Ureter (tissue), 1 donor: Measurements from ENCODE around the gene EML1. TPM values are rescaled to one million over a fixed set of nuclear protein-coding genes. Genes with fewer than 3 reads are reported as not detected.
A peak's percentile ranks its signal among the peaks of the same experiment; 100 is the strongest.

Experiments
- DNase-seq: peaks from one replicate; pipeline ENCODE4 v3.0.0-alpha.2; 2020; ENCODE audit warnings: low spot score
- total RNA-seq: library from RNA; stranded (reverse); gene quantifications from one replicate; pipeline ENCODE4 v1.2.4, GENCODE V29; 2023
- donor health status: DM: yes; HTN: yes; CAD: no.

The EML1 gene
- 34.1 TPM for total RNA-seq

GRCh38 chr14:99793213-99794150 lies at the start of gene EML1:
TSS of gene EML1 (plus strand) at chr14:99793413. CDS start at chr14:99793477, 64 bp downstream.
- peak; percentile 80 for DNase-seq

- DNase-seq, result no peak
These were observed 48.9 kb upstream of the EML1 start for GRCh38 chr14:99744199-99744872.

- DNase-seq, result no peak
These were observed 48.4 kb upstream of the EML1 start for GRCh38 chr14:99744873-99745224.

- DNase-seq, result no peak
These were observed 47.8 kb upstream of the EML1 start for GRCh38 chr14:99745307-99745951.

GRCh38 chr14:99747167-99747566 lies 46.0 kb upstream of the EML1 start:
- no peak for DNase-seq

GRCh38 chr14:99747582-99748330 lies 45.5 kb upstream of the EML1 start:
- DNase-seq, result no peak

GRCh38 chr14:99748529-99748928 lies 44.7 kb upstream of the EML1 start:
- no peak for DNase-seq

- no peak for DNase-seq
These were observed 44.1 kb upstream of the EML1 start for GRCh38 chr14:99749142-99749541.

GRCh38 chr14:99749763-99750715 lies 43.2 kb upstream of the EML1 start:
- no peak for DNase-seq

- no peak for DNase-seq
These were observed 42.3 kb upstream of the EML1 start for GRCh38 chr14:99750746-99751450.

- no peak for DNase-seq
These were observed 41.4 kb upstream of the EML1 start for GRCh38 chr14:99751539-99752485.

- no peak for DNase-seq
These were observed 40.6 kb upstream of the EML1 start for GRCh38 chr14:99752486-99753121.

GRCh38 chr14:99753225-99754140 lies 39.7 kb upstream of the EML1 start:
- no peak for DNase-seq

GRCh38 chr14:99754141-99755067 lies 38.8 kb upstream of the EML1 start:
- DNase-seq, result no peak

- no peak for DNase-seq
These were observed 38.2 kb upstream of the EML1 start for GRCh38 chr14:99755068-99755405.
